DND-41 (cell line): ENCODE data around the gene ZNF714.

Source experiments
- ATAC-seq: fragments of 200-7000 bp; cut with Tn5 transposase; 3 replicates; pipeline ENCODE4 v1.9.1; 2021; ENCODE audit warnings: low read depth; ENCODE audit not compliant: insufficient read depth
- DNase-seq: peaks from one replicate; pipeline ENCODE4 v3.0.0-alpha.2; 2020
- H2AFZ ChIP-seq: 2 replicates; pipeline ENCODE4 v1.6.0; 2012; ENCODE audit warnings: low read depth, low read length
- H3K27ac ChIP-seq: 2 replicates; pipeline ENCODE4 v1.5.1; 2012; ENCODE audit warnings: low read length, inconsistent platforms
- H3K27me3 ChIP-seq: fragments of 200-600 bp; sonication (generic); 2 replicates; pipeline ENCODE4 v1.6.0; 2012; ENCODE audit warnings: low read length, mild to moderate bottlenecking, inconsistent platforms; ENCODE audit not compliant: insufficient read depth, poor library complexity
- H3K36me3 ChIP-seq: 2 replicates; pipeline ENCODE4 v1.5.1; 2012; ENCODE audit warnings: low read length, inconsistent platforms; ENCODE audit not compliant: insufficient read depth
- H3K4me1 ChIP-seq: 2 replicates; pipeline ENCODE4 v1.5.1; 2012; ENCODE audit warnings: mild to moderate bottlenecking, low read length; ENCODE audit not compliant: insufficient read depth
- H3K4me2 ChIP-seq: 2 replicates; pipeline ENCODE4 v1.6.0; 2012; ENCODE audit warnings: mild to moderate bottlenecking, moderate library complexity, low read length, inconsistent platforms; ENCODE audit not compliant: insufficient read depth
- H3K4me3 ChIP-seq, 2 experiments: fragments of 200-600 bp in 1 of 2; shearing (Covaris generic) in 1 of 2; 2 replicates each; pipeline ENCODE4 v1.5.1; 2012 to 2016; ENCODE audit warnings: inconsistent platforms in 2 of 2, low read length in 2 of 2, mild to moderate bottlenecking in 2 of 2, low read depth in 1 of 2, moderate library complexity in 1 of 2
- H3K79me2 ChIP-seq: 2 replicates; pipeline ENCODE4 v1.6.0; 2012; ENCODE audit warnings: low read length, inconsistent platforms; ENCODE audit not compliant: insufficient read depth
- H3K9ac ChIP-seq: 2 replicates; pipeline ENCODE4 v1.6.0; 2012; ENCODE audit warnings: low read depth, mild to moderate bottlenecking, inconsistent platforms, low read length, moderate library complexity
- H3K9me3 ChIP-seq: 2 replicates; pipeline ENCODE4 v1.5.1; 2012; ENCODE audit warnings: low read length, moderate library complexity, mild to moderate bottlenecking, inconsistent platforms; ENCODE audit not compliant: insufficient read depth, severe bottlenecking
- H4K20me1 ChIP-seq: 2 replicates; pipeline ENCODE4 v1.6.0; 2012; ENCODE audit warnings: low read length; ENCODE audit not compliant: insufficient read depth
- CTCF ChIP-seq: IDR thresholded peaks from 2 replicates; pipeline ENCODE4 v1.5.1; 2012; ENCODE audit warnings: borderline replicate concordance, low read length, moderate library complexity, mild to moderate bottlenecking; ENCODE audit not compliant: poor library complexity, severe bottlenecking; ENCODE audit errors: extremely low read depth
- EZH2 ChIP-seq: IDR thresholded peaks from 3 replicates; pipeline ENCODE4 v1.6.1; 2012; ENCODE audit warnings: borderline replicate concordance, low read depth, mild to moderate bottlenecking, moderate library complexity, low read length, inconsistent platforms; ENCODE audit not compliant: severe bottlenecking

The ZNF714 gene

GRCh38 chr19:21158523-21159135 is 76.6 kb downstream of the ZNF714 start:
- TF ChIP-seq EZH2 (no peak), CTCF (no peak)
- no peaks in the 10 kb centered on the region for H3K9me3 ChIP-seq
- no peak overlapping the region for H2AFZ ChIP-seq
- no peak overlapping the region for H3K9ac ChIP-seq
- DNase-seq (no peak), ATAC-seq (no peak)
- H3K27me3 ChIP-seq, result no peaks in the 10 kb centered on the region
- no peak overlapping the region for H3K27ac ChIP-seq
- H3K36me3 ChIP-seq, result peaks cover 66% of the 10 kb centered on the region
- H3K4me2 ChIP-seq, result no peak overlapping the region
- H3K79me2 ChIP-seq, result peaks cover 89% of the 10 kb centered on the region
- no peak overlapping the region for H3K4me3 ChIP-seq
- H3K4me1 ChIP-seq, result no peaks in the 10 kb centered on the region
- peaks cover 7% of the 10 kb centered on the region; the same call in 1 of the 2 replicates for H4K20me1 ChIP-seq

GRCh38 chr19:21164541-21164940 is 82.5 kb downstream of the ZNF714 start:
- no peaks in the 10 kb centered on the region for H3K27me3 ChIP-seq
- H3K4me2 ChIP-seq, result no peak overlapping the region
- H3K4me1 ChIP-seq, result no peaks in the 10 kb centered on the region
- peaks cover 84% of the 10 kb centered on the region for H3K36me3 ChIP-seq
- peaks cover 7% of the 10 kb centered on the region; the same call in 1 of the 2 replicates for H4K20me1 ChIP-seq
- TF ChIP-seq CTCF, result no peak
- TF ChIP-seq EZH2, result no peak
- H3K79me2 ChIP-seq, result peaks cover 70% of the 10 kb centered on the region
- H3K27ac ChIP-seq, result no peak overlapping the region
- H3K9me3 ChIP-seq, result no peaks in the 10 kb centered on the region
- DNase-seq, result no peak
- ATAC-seq, result no peak
- no peak overlapping the region for H3K4me3 ChIP-seq
- no peak overlapping the region for H3K9ac ChIP-seq
- H2AFZ ChIP-seq, result no peak overlapping the region

- no peak overlapping the region for H3K9ac ChIP-seq
- no peaks in the 10 kb centered on the region for H3K4me1 ChIP-seq
- no peak overlapping the region for H3K4me3 ChIP-seq
- H3K27me3 ChIP-seq, result no peaks in the 10 kb centered on the region
- H3K4me2 ChIP-seq, result no peak overlapping the region
- peaks cover 58% of the 10 kb centered on the region for H3K79me2 ChIP-seq
- ATAC-seq (no peak), DNase-seq (no peak)
- no peaks in the 10 kb centered on the region for H4K20me1 ChIP-seq
- no peak overlapping the region for H2AFZ ChIP-seq
- H3K9me3 ChIP-seq, result no peaks in the 10 kb centered on the region
- no peak overlapping the region for H3K27ac ChIP-seq
- TF ChIP-seq EZH2, result no peak
- no peak for TF ChIP-seq CTCF
- H3K36me3 ChIP-seq, result peaks cover 89% of the 10 kb centered on the region
Measured at GRCh38 chr19:21166436-21166835, 84.4 kb downstream of the ZNF714 start.
